Subcutaneous abdominal adipose tissue (tissue), 5 donors: ENCODE results near the gene NAV1.

Experiments used
- H3K27ac ChIP-seq: one replicate; pipeline ENCODE4 v1.7.0; 2013; ENCODE audit warnings: low read depth, mild to moderate bottlenecking, inconsistent platforms, low read length, moderate library complexity
- H3K27me3 ChIP-seq, 5 donors: one replicate each; pipeline ENCODE4 v1.7.0; 2013; ENCODE audit warnings: low read length in 5 of 5, inconsistent platforms in 1 of 5; ENCODE audit not compliant: control insufficient read depth in 5 of 5, insufficient read depth in 4 of 5
- H3K36me3 ChIP-seq, 5 donors: one replicate each; pipeline ENCODE4 v1.7.0; 2013; ENCODE audit warnings: low read length in 5 of 5; ENCODE audit not compliant: control insufficient read depth in 5 of 5, insufficient read depth in 5 of 5
- H3K4me1 ChIP-seq, 5 donors: one replicate each; pipeline ENCODE4 v1.7.0; 2013; ENCODE audit warnings: low read length in 5 of 5, mild to moderate bottlenecking in 3 of 5, moderate library complexity in 1 of 5; ENCODE audit not compliant: control insufficient read depth in 5 of 5, insufficient read depth in 5 of 5
- H3K4me3 ChIP-seq, 5 donors: one replicate each; pipeline ENCODE4 v1.7.0; 2013; ENCODE audit warnings: low read length in 5 of 5, low read depth in 1 of 5
- H3K9ac ChIP-seq, 5 donors: one replicate each; pipeline ENCODE4 v1.7.0; 2013; ENCODE audit warnings: low read length in 5 of 5, mild to moderate bottlenecking in 4 of 5, moderate library complexity in 3 of 5
- H3K9me3 ChIP-seq, 5 donors: one replicate each; pipeline ENCODE4 v1.7.0; 2013; ENCODE audit warnings: low read length in 5 of 5; ENCODE audit not compliant: control insufficient read depth in 5 of 5
- donor health status: healthy.
- donor health status: healthy.
- donor health status: healthy.
- donor health status: healthy.
- donor health status: healthy.

The NAV1 gene

GRCh38 chr1:201511396-201511940 is 27.5 kb upstream of the NAV1 start:
- Histone ChIP-seq H3K9ac (peak overlapping the region in 3 of 5 donors; percentile 44 to 56 (median 47)), H3K27me3 (no peaks in the 10 kb centered on the region), H3K4me1 (peaks cover 12 to 37% (median 31%) of the 10 kb centered on the region in 5 donors), H3K4me3 (no peak overlapping the region), H3K27ac (peak overlapping the region; percentile 59), H3K9me3 (no peaks in the 10 kb centered on the region), H3K36me3 (no peaks in the 10 kb centered on the region)

GRCh38 chr1:201511941-201512539 is 26.9 kb upstream of the NAV1 start:
- H3K9ac ChIP-seq = peak overlapping the region in 3 of 5 donors; percentile 10 to 56 (median 54)
- peaks cover 12 to 31% (median 28%) of the 10 kb centered on the region in 5 donors for H3K4me1 ChIP-seq
- no peaks in the 10 kb centered on the region for H3K27me3 ChIP-seq
- H3K36me3 ChIP-seq = no peaks in the 10 kb centered on the region
- peak overlapping the region; percentile 59 for H3K27ac ChIP-seq
- H3K4me3 ChIP-seq = peak overlapping the region in 1 of 5 donors; percentile 37
- H3K9me3 ChIP-seq = no peaks in the 10 kb centered on the region

GRCh38 chr1:201513498-201514243 is 25.3 kb upstream of the NAV1 start:
- H3K36me3 ChIP-seq = no peaks in the 10 kb centered on the region
- no peaks in the 10 kb centered on the region for H3K9me3 ChIP-seq
- no peak overlapping the region for H3K9ac ChIP-seq
- peaks cover 9 to 23% (median 21%) of the 10 kb centered on the region in 5 donors for H3K4me1 ChIP-seq
- no peak overlapping the region for H3K4me3 ChIP-seq
- H3K27ac ChIP-seq = no peak overlapping the region
- H3K27me3 ChIP-seq = no peaks in the 10 kb centered on the region

GRCh38 chr1:201514466-201514865 is 24.5 kb upstream of the NAV1 start:
- Histone ChIP-seq H3K36me3 (no peaks in the 10 kb centered on the region), H3K27ac (no peak overlapping the region), H3K9me3 (no peaks in the 10 kb centered on the region), H3K4me1 (peaks cover 9 to 23% (median 21%) of the 10 kb centered on the region in 5 donors), H3K4me3 (no peak overlapping the region), H3K27me3 (no peaks in the 10 kb centered on the region), H3K9ac (no peak overlapping the region)

- no peaks in the 10 kb centered on the region for H3K36me3 ChIP-seq
- H3K27me3 ChIP-seq = no peaks in the 10 kb centered on the region
- no peaks in the 10 kb centered on the region for H3K9me3 ChIP-seq
- no peak overlapping the region for H3K9ac ChIP-seq
- no peak overlapping the region for H3K4me3 ChIP-seq
- H3K4me1 ChIP-seq = peaks cover 9 to 23% (median 21%) of the 10 kb centered on the region in 5 donors
- no peak overlapping the region for H3K27ac ChIP-seq
These were observed 23.7 kb upstream of the NAV1 start for GRCh38 chr1:201515062-201515750.

GRCh38 chr1:201515895-201516294 is 23.0 kb upstream of the NAV1 start:
- Histone ChIP-seq H3K4me3 (no peak overlapping the region), H3K9me3 (no peaks in the 10 kb centered on the region), H3K27ac (no peak overlapping the region), H3K27me3 (no peaks in the 10 kb centered on the region), H3K9ac (no peak overlapping the region), H3K36me3 (no peaks in the 10 kb centered on the region), H3K4me1 (peaks cover 9 to 23% (median 21%) of the 10 kb centered on the region in 5 donors)

- no peaks in the 10 kb centered on the region for H3K36me3 ChIP-seq
- H3K4me1 ChIP-seq = peaks cover 9 to 18% (median 15%) of the 10 kb centered on the region in 5 donors
- H3K9me3 ChIP-seq = no peaks in the 10 kb centered on the region
- no peaks in the 10 kb centered on the region for H3K27me3 ChIP-seq
- H3K27ac ChIP-seq = no peak overlapping the region
- H3K9ac ChIP-seq = no peak overlapping the region
- no peak overlapping the region for H3K4me3 ChIP-seq
These were observed 22.3 kb upstream of the NAV1 start for GRCh38 chr1:201516511-201517127.

- Histone ChIP-seq H3K36me3 (no peaks in the 10 kb centered on the region), H3K9me3 (no peaks in the 10 kb centered on the region), H3K27me3 (no peaks in the 10 kb centered on the region), H3K27ac (no peak overlapping the region), H3K9ac (no peak overlapping the region), H3K4me1 (peaks cover 2 to 8% (median 5%) of the 10 kb centered on the region in 5 donors), H3K4me3 (no peak overlapping the region)
These were observed 21.3 kb upstream of the NAV1 start for GRCh38 chr1:201517631-201518030.

GRCh38 chr1:201518071-201518470 is 20.9 kb upstream of the NAV1 start:
- no peaks in the 10 kb centered on the region for H3K36me3 ChIP-seq
- H3K4me1 ChIP-seq = peaks cover 0 to 3% (median under 1%) of the 10 kb centered on the region in 5 donors
- no peak overlapping the region for H3K9ac ChIP-seq
- H3K9me3 ChIP-seq = no peaks in the 10 kb centered on the region
- H3K27me3 ChIP-seq = no peaks in the 10 kb centered on the region
- H3K4me3 ChIP-seq = no peak overlapping the region
- no peak overlapping the region for H3K27ac ChIP-seq
